ENCODE measurements around the gene APOA5. TPM values are rescaled to one million over a fixed set of nuclear protein-coding genes. Genes with fewer than 3 reads are reported as not detected.
A peak's percentile ranks its signal among the peaks of the same experiment; 100 is the strongest.

APOA5 gene
- total and polyA plus RNA-seq, 2 of the 13 experiments (the other 11 are each of a cell fraction or from before 2014, with no cell fraction given) = 44.0 to 49.1 TPM

GRCh38 chr11:116826751-116827431 is 35.2 kb upstream of the APOA5 start (continued):
- TF ChIP-seq ZNF512 (CRISPR knock-in tag; IDR thresholded peaks at IDR 0.05) (no peak), ZHX1 (CRISPR knock-in tag; IDR thresholded peaks at IDR 0.05; ENCODE audit: low read depth) (peak; percentile 84; the same call in 1 of the 2 replicates), PAWR (CRISPR knock-in tag; IDR thresholded peaks at IDR 0.05; ENCODE audit: borderline replicate concordance) (0 out of 2 replicates have a peak, but pooled peaks have one; percentile 67), CCAR2 (optimal IDR thresholded peaks at IDR 0.05; ENCODE audit: low read depth, low read length) (no peak), ZSCAN20 (CRISPR knock-in tag; IDR thresholded peaks at IDR 0.05; ENCODE audit: borderline replicate concordance) (no peak), REPIN1 (CRISPR knock-in tag; IDR thresholded peaks at IDR 0.05; ENCODE audit: borderline replicate concordance, low read depth) (peak; percentile 55; the same call in 1 of the 2 replicates), FOSL2 (CRISPR knock-in tag; IDR thresholded peaks at IDR 0.05) (peak; percentile 75; the same call in 1 of the 2 replicates), ZNF557 (CRISPR knock-in tag; IDR thresholded peaks at IDR 0.05) (no peak), BRD4 (CRISPR knock-in tag; IDR thresholded peaks at IDR 0.05) (peak; percentile 64), CENPT (CRISPR knock-in tag; IDR thresholded peaks at IDR 0.05; ENCODE audit: low read depth) (no peak; the same call in 1 of the 2 replicates), TRIM22 (IDR thresholded peaks at IDR 0.05) (no peak), ZBTB37 (CRISPR knock-in tag; IDR thresholded peaks at IDR 0.05) (peak; percentile 83; the same call in 1 of the 2 replicates), DNMT1 (CRISPR knock-in tag; IDR thresholded peaks at IDR 0.05) (no peak)

Data from HepG2 (cell line).